Hepatocyte (in vitro differentiated cells): ENCODE data around the gene NEAT1. TPM values are rescaled to one million over a fixed set of nuclear protein-coding genes. Genes with fewer than 3 reads are reported as not detected.
A peak's percentile ranks its signal among the peaks of the same experiment; 100 is the strongest.

ENCODE experiments used
- DNase-seq: peaks from one replicate; pipeline ENCODE4 v3.0.0-alpha.2; 2016; ENCODE audit warnings: low spot score
- H2AFZ ChIP-seq: fragments of 200-600 bp; sonication (generic); 2 replicates; pipeline ENCODE4 v1.6.0; 2016; ENCODE audit warnings: antibody characterized with exemption, mild to moderate bottlenecking
- H3K27ac ChIP-seq: fragments of 200-600 bp; sonication (generic); 2 replicates; pipeline ENCODE4 v1.5.1; 2016; ENCODE audit warnings: mild to moderate bottlenecking
- H3K27me3 ChIP-seq: fragments of 200-600 bp; sonication (generic); 2 replicates; pipeline ENCODE4 v1.6.1; 2016
- H3K36me3 ChIP-seq: fragments of 200-600 bp; sonication (generic); replicated peaks from 2 replicates; pipeline ENCODE4 v1.5.1; 2016; ENCODE audit warnings: low read depth; ENCODE audit not compliant: insufficient read depth
- H3K4me1 ChIP-seq: fragments of 200-600 bp; sonication (generic); 2 replicates; pipeline ENCODE4 v1.5.1; 2016; ENCODE audit warnings: mild to moderate bottlenecking, moderate library complexity; ENCODE audit not compliant: insufficient read depth
- H3K4me2 ChIP-seq: fragments of 200-600 bp; sonication (generic); 2 replicates; pipeline ENCODE4 v1.6.0; 2016
- H3K4me3 ChIP-seq: fragments of 200-600 bp; sonication (generic); 2 replicates; pipeline ENCODE4 v1.5.1; 2016; ENCODE audit warnings: mild to moderate bottlenecking
- H3K79me2 ChIP-seq: fragments of 200-600 bp; sonication (generic); 2 replicates; pipeline ENCODE4 v1.6.0; 2017; ENCODE audit warnings: mild to moderate bottlenecking
- H3K9me2 ChIP-seq: fragments of 200-600 bp; sonication (generic); replicated peaks from 2 replicates; pipeline ENCODE4 v1.6.0; 2017; ENCODE audit warnings: mild to moderate bottlenecking; ENCODE audit not compliant: insufficient read depth
- H3K9me3 ChIP-seq: fragments of 200-600 bp; sonication (generic); 2 replicates; pipeline ENCODE4 v1.5.1; 2016; ENCODE audit warnings: low read depth, mild to moderate bottlenecking
- H4K20me1 ChIP-seq: fragments of 200-600 bp; sonication (generic); 2 replicates; pipeline ENCODE4 v1.6.0; 2016; ENCODE audit warnings: mild to moderate bottlenecking; ENCODE audit not compliant: insufficient read depth, poor library complexity, severe bottlenecking
- EZH2 ChIP-seq: fragments of 200-600 bp; sonication (generic); IDR thresholded peaks from 2 replicates; pipeline ENCODE4 v1.6.1; 2016; ENCODE audit warnings: antibody characterized with exemption, mild to moderate bottlenecking, borderline replicate concordance
- EZH2phosphoT487 ChIP-seq: fragments of 200-600 bp; sonication (generic); IDR thresholded peaks from one replicate; pipeline ENCODE4 v1.6.1; 2018; ENCODE audit warnings: antibody characterized with exemption, mild to moderate bottlenecking, low read depth, moderate library complexity; ENCODE audit not compliant: unreplicated experiment, severe bottlenecking
- WGBS: methylation state at CpG from one replicate; pipeline ENCODE4 v1.1.6; 2016; ENCODE audit warnings: low lambda C conversion rate; ENCODE audit errors: missing lambda C conversion rate; 5-methylcytosine and 5-hydroxymethylcytosine counted together
- polyA plus RNA-seq: library from polyadenylated mRNA; unstranded; fragments of >200 nt; fragmentation: Nextera tagmentation; extraction: Ambion mirVana; gene quantifications from 2 replicates; pipeline ENCODE4 v1.2.1, GENCODE V29; 2016
- total RNA-seq: library from RNA; depleted of rRNA; stranded (reverse); fragments of >200 nt; gene quantifications from 2 replicates; pipeline ENCODE4 v1.2.3, GENCODE V29; 2014
- TF ChIP-seq, protein P1 (sequence below): fragments of 200-600 bp; sonication (generic); IDR thresholded peaks from 2 replicates; pipeline ENCODE4 v1.5.1; 2016; ENCODE audit warnings: antibody characterized with exemption, mild to moderate bottlenecking; ENCODE audit not compliant: poor library complexity

NEAT1 gene
- total and polyA plus RNA-seq, 2 experiments from 2014 or later: 130 to 168 TPM

- H3K27ac ChIP-seq: peak within 1 kb of the TSS; percentile 99
- peak within 1 kb of the TSS; percentile 73 for H3K4me3 ChIP-seq
- H3K4me2 ChIP-seq: peak within 1 kb of the TSS; percentile 91
- TF ChIP-seq EZH2phosphoT487 (no peak), EZH2 (no peak)
- TF ChIP-seq, protein P1, sequence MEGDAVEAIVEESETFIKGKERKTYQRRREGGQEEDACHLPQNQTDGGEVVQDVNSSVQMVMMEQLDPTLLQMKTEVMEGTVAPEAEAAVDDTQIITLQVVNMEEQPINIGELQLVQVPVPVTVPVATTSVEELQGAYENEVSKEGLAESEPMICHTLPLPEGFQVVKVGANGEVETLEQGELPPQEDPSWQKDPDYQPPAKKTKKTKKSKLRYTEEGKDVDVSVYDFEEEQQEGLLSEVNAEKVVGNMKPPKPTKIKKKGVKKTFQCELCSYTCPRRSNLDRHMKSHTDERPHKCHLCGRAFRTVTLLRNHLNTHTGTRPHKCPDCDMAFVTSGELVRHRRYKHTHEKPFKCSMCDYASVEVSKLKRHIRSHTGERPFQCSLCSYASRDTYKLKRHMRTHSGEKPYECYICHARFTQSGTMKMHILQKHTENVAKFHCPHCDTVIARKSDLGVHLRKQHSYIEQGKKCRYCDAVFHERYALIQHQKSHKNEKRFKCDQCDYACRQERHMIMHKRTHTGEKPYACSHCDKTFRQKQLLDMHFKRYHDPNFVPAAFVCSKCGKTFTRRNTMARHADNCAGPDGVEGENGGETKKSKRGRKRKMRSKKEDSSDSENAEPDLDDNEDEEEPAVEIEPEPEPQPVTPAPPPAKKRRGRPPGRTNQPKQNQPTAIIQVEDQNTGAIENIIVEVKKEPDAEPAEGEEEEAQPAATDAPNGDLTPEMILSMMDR: no peak
- H2AFZ ChIP-seq: peak within 1 kb of the TSS; percentile 76
- no peaks in the 10 kb centered on the region for H4K20me1 ChIP-seq
- no peaks in the 10 kb centered on the region for H3K9me2 ChIP-seq
- peaks cover 57% of the 10 kb centered on the region for H3K4me1 ChIP-seq
- H3K36me3 ChIP-seq: no peaks in the 10 kb centered on the region
- H3K79me2 ChIP-seq: peaks cover 40% of the 10 kb centered on the region
- no peaks in the 10 kb centered on the region for H3K9me3 ChIP-seq
- peak; percentile 95 for DNase-seq
- 6% methylated on average over 70 of the region's 76 CpGs for WGBS
- H3K27me3 ChIP-seq: no peaks in the 10 kb centered on the region
Observed at GRCh38 chr11:65386307-65387140, 36.1 kb upstream of the NEAT1 start, which contains the start of gene FRMD8. Gene FRMD8 (plus strand): TSS chr11:65386637. CDS start chr11:65387037, 400 bp downstream.

DNA sequence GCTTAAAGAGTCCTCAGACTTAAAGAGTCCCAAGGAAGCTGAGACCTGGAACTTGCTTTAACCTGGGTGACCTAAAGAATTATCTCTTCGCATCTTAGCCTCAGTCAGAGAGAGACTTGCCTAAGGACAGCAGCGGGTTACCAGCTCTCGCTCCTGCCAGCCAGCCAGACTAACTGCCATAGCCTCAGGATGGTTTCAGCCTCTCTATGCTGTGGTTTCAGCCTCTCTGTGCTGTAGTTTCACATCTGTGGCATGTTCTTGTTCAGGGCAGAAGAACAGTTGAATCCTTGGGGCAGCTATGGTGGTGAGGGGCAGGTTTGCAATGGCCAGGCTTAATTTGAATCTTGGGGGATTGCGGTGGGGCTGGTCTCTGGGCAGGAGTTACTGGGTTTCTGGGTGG, 33.9 kb upstream of the NEAT1 start:
- 94% methylated on average over 4 of the region's 4 CpGs for WGBS
- H3K4me2 ChIP-seq: peak overlapping the region; percentile 91
- no peaks in the 10 kb centered on the region for H4K20me1 ChIP-seq
- H3K79me2 ChIP-seq: peaks cover 46% of the 10 kb centered on the region
- H3K4me1 ChIP-seq: peaks cover 38% of the 10 kb centered on the region
- no peaks in the 10 kb centered on the region for H3K9me2 ChIP-seq
- H3K27me3 ChIP-seq: no peaks in the 10 kb centered on the region
- H3K36me3 ChIP-seq: no peaks in the 10 kb centered on the region
- no peak overlapping the region for H3K4me3 ChIP-seq
- no peak overlapping the region for H3K27ac ChIP-seq
- H3K9me3 ChIP-seq: no peaks in the 10 kb centered on the region
- no peak for DNase-seq
- H2AFZ ChIP-seq: no peak overlapping the region
- TF ChIP-seq, protein P1: no peak
- TF ChIP-seq EZH2phosphoT487 (no peak), EZH2 (no peak)

- Histone ChIP-seq H3K4me2 (no peak overlapping the region), H3K27ac (no peak overlapping the region), H3K79me2 (peaks cover 46% of the 10 kb centered on the region), H2AFZ (no peak overlapping the region), H3K9me2 (no peaks in the 10 kb centered on the region), H4K20me1 (no peaks in the 10 kb centered on the region), H3K9me3 (no peaks in the 10 kb centered on the region), H3K4me3 (no peak overlapping the region), H3K27me3 (no peaks in the 10 kb centered on the region), H3K4me1 (peaks cover 33% of the 10 kb centered on the region), H3K36me3 (no peaks in the 10 kb centered on the region)
- WGBS: 93% methylated on average over 20 of the region's 20 CpGs
- no peak for DNase-seq
- TF ChIP-seq EZH2phosphoT487 (no peak), EZH2 (no peak)
- TF ChIP-seq, protein P1: no peak
Observed at GRCh38 chr11:65389294-65389980, 33.2 kb upstream of the NEAT1 start.
